IPS-18c (cell line): ENCODE data around the gene ZDHHC14.
"Not testable (repeated sequence)": the region's sequence is repeated elsewhere in the genome, so short reads cannot be mapped to it uniquely, and the experiment has no call there.

Experiments
- H3K4me3 ChIP-seq: 2 replicates; pipeline ENCODE4 v1.7.0; 2013; ENCODE audit warnings: low read depth, mild to moderate bottlenecking, low read length, moderate library complexity; ENCODE audit not compliant: insufficient read depth
- H3K9me3 ChIP-seq: one replicate; pipeline ENCODE4 v1.6.1; 2013; ENCODE audit warnings: mild to moderate bottlenecking, low read length, moderate library complexity; ENCODE audit not compliant: control insufficient read depth, insufficient read depth

Gene ZDHHC14

DNA sequence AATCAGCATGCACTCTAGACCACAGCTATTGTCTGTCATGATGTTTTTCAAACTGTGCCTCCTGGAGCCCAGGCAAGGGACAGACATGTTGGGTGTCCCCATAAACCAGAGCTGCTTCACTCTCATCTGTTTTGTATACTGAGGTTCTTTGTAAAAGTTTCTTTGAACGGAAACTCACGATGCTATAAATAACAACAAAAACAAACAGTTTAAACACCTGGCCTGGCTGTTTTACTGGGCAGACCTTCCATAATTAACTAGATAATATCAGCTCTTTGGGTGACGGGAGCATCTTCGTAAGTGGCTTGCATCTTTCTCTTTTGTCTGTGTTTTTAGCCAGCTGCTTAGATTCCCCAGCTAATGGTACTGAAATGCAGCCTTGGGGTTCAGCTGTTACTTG, 190.3 kb downstream of the ZDHHC14 start:
- H3K4me3 ChIP-seq: no peak overlapping the region

DNA sequence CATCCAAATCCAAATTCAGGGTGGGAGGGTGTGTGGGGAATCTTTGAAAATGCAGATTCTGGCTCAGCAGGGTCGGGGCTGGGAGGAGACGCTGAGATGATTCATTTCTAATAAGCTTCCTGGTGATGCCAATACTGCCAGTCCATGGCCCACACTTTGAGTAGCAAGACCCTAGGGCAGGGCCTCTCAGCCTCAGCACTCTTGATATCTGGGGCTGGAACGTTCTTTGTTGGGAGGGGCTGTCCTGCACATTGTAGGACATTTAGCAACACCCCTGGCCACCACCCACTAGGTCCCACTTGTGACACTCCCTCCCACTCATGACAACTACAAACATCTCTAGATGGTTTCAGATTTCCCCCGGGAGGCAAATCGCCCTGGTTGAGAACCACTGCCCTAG, 191.0 kb downstream of the ZDHHC14 start:
- H3K9me3 ChIP-seq: peaks cover 2% of the 10 kb centered on the region
- H3K4me3 ChIP-seq: no peak overlapping the region

More for the DNA sequence above, 190.3 kb downstream of the ZDHHC14 start:
- H3K9me3 ChIP-seq: no peaks in the 10 kb centered on the region

DNA sequence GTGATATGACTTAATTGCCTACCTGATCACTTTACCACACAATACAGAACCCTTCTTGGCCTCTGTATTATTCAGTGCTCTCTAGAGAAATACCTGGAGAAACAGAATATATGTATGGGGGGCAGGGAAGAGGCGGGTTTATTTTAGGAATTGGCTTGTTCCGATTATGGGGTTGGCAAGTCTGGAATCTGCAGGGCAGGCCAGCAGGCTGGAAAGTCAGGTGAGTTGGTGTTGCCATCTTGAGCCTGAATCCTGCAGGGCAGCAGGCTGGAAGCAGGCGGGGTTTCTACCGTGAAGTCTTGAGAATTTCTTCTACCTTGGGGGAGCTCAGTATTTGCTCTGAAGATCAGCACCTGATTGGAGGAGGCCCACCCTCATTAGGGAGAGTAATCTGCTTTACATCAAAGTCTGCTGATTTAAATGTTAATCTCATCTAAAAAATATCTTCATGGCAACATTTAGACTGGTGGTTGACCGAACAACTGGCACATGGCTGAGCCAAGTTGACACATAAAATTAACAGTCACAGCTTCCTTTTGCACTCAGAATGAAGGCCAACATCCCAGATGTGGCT, 193.9 kb downstream of the ZDHHC14 start:
- no peak overlapping the region for H3K4me3 ChIP-seq
- peaks cover 3% of the 10 kb centered on the region for H3K9me3 ChIP-seq

DNA sequence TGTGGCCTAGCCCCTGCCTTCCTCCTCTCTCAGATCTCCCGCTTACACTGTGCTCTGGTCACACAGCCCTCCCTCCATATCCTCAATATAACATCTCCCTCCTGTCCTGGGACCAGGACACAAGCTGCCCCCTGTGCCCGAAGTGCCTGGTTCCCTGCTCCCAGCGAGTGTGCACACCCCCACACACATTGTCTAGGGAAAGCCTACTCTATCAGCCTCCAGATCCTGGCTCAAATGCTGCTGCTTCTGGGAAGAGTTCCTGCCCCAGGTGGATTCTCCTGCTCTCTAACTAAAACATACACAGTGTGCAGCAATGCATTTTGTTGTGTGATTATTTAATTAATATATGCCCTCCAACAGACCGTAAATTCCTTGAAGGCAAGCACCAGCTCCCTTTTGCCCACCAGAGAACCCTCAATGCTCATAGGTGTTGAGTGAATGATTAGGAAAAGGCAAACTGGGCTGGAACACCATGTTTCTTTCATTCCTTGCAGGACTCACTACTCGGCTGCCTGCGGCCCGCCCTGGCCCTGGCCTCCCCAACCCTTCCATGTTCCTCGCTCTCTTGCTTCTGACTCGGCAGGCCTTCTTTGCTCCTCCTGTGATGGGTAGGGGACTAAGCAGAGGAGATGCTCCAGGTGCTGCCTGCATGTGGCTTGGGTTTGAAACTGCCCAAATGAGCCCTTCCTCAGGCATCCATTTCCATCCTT, 194.6 kb downstream of the ZDHHC14 start:
- Histone ChIP-seq H3K4me3 (no peak overlapping the region), H3K9me3 (peaks cover 3% of the 10 kb centered on the region)

DNA sequence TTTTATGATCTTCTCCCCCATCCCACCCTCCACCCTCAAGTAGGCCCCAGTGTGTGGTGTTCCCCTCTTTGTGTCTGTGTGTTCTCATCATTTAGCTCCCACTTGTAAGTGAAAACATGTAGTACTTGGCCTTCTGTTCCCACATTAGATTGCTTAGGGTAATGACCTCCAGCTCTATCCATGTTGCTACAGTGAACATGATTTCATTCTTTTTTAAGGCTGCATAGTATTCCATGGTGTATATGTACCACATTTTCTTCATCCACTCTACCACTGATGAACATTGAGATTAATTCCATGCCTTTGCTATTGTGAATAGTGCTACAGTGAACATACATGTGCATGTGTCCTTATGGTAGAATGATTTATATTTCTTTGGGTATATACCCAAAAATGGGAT, 196.0 kb downstream of the ZDHHC14 start:
- not testable (repeated sequence) for H3K4me3 ChIP-seq, H3K9me3 ChIP-seq

DNA sequence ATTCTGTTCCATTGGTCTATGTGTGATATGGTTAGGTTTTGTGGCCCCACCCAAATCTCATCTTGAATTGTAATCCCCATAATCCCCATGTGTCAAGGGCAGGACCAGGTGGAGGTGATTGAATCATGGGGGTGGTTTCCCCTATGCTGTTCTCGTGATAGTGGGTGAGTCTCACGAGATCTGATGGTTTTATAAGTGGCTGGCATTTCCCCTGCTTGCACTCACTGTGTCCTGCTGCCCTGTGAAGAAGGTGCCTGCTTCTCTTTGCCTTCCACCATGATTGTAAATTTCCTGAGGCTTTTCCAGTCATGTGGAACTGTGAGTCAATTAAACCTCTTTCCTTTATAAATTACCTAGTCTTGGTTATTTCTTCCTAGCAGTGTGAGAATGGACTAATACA, 197.5 kb downstream of the ZDHHC14 start:
- not testable (repeated sequence) for H3K4me3 ChIP-seq, H3K9me3 ChIP-seq

DNA sequence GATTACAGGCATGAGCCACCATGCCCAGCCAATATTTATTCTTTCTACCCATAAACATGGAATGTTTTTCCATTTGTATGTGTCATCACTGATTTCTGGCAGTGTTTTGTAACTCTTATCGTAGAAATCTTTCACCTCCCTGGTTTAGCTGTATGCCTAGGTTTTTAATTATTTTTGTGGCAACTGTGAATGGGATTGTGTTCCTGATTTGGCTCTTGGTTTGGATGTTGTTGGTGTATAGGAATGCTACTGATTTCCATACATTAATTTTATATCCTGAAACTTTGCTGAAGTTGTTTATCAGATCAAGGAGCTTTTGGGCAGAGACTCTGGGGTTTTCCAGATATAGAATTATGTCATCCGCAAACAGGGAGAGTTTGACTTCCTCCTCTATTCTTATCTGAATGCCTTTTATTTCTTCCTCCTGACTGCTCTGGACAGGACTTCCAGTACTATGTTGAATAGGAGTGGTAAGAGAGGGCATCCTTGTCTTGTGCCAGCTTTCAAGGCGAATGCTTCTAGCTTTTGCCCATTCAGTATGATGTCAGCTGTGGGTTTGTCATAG, 198.6 kb downstream of the ZDHHC14 start:
- H3K9me3 ChIP-seq: peaks cover 3% of the 10 kb centered on the region
- no peak overlapping the region for H3K4me3 ChIP-seq

DNA sequence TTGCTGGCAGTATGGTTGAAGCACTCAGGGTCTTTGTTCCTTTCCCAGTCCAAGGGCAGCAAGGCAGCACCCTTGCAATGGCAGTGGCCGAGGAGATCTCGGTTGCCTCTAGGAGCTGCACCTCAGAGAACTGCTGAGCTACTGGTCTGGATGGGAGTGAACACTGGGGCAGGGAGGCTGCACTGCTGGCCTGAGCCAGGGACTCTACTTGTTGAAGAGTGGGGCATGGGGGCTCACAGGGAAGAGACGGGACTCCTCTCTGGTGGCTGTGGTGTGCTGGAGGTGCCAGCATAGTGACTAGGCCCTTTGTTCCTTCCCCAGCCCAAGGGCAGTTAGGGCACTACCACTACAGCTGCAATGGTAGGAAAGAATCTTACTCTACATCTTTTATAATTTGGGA, 203.0 kb downstream of the ZDHHC14 start:
- H3K4me3 ChIP-seq: no peak overlapping the region
- no peaks in the 10 kb centered on the region for H3K9me3 ChIP-seq

DNA sequence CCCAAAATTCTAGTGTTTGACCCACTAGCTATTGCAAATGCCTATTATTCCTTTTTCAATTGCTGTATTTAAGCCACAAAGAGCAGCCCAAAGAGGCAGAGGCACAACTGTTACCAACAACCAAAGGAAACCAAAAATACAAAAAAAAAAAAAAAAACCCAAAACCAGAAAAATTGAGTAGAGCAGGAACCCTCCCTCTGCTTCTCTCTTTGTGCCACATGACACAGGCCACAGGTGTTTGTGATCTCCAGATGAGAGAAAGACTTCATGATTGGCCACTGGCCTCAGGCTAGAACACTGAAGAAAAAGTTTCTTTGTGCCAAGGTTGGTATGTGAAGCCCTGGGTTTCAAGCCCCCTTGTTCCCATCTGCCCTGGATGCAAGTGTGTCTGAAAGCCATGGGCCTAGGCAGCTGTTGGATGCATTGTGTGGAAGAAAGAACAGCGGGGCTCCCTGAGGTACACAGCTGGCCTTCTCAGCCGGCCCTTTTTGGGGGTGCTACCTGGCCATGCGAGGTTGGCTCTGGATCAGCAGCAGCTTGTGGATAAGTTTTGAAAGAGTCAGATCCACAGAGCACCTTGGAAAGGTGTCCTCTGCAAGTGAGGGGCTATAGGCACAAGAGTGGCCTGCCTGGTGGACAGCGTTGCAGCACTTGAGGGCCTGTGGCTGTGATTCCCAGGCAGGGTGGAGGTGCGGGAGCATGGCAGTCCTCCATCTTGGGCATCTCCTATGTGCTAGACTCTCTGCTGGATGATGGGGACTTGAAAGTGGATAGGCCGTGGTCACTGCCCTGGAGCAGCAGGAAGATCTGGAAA, 204.5 kb downstream of the ZDHHC14 start:
- Histone ChIP-seq H3K9me3 (peaks cover 7% of the 10 kb centered on the region), H3K4me3 (no peak overlapping the region)

DNA sequence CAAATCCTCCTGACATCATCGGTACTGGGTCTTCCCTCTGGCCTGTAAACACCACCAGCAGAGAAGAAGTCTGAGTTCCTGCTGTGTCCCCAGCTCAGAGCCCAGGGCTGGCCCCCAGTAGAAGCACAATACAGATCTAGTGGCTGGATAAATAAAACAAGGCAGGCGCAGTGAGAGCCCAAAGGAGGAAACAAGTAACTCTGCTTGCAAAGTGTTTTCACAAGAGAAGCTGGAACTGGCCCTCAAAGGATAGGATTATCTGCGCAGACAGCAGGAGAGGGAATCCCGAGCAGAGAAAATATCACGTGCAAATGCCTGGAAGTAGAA, 205.1 kb downstream of the ZDHHC14 start:
- Histone ChIP-seq H3K9me3 (peaks cover 11% of the 10 kb centered on the region), H3K4me3 (no peak overlapping the region)

DNA sequence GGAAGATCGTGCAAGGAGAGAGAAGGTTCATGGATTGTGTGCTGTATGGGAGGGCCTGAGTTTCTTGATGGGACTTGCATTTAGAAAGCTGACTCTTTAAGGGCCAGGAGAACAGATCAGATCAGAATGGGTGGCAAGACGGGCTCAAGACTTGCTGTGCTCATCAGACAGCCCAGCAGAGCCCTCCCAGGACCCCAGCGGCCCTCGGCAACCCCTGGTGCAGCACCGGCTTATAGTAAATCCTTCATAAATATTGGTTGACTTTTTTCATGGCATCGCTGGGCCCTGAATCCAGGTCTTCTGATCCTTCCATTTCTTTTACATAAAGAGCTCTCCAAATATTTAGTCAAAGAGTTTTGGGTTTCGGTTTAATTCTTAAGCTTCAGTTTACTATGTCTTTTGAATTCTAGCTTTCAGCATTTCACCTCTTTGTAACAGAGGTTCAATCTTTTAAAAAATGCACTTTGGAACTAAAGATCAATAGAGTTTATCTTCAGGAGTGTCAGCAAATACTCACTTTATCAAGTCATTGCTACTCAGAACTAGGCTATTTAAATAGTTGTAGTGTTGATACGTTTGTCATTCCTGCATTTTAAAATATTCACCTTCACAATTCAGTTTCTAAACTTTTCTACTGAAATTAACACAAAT, 205.6 kb downstream of the ZDHHC14 start:
- Histone ChIP-seq H3K9me3 (peaks cover 11% of the 10 kb centered on the region), H3K4me3 (no peak overlapping the region)

DNA sequence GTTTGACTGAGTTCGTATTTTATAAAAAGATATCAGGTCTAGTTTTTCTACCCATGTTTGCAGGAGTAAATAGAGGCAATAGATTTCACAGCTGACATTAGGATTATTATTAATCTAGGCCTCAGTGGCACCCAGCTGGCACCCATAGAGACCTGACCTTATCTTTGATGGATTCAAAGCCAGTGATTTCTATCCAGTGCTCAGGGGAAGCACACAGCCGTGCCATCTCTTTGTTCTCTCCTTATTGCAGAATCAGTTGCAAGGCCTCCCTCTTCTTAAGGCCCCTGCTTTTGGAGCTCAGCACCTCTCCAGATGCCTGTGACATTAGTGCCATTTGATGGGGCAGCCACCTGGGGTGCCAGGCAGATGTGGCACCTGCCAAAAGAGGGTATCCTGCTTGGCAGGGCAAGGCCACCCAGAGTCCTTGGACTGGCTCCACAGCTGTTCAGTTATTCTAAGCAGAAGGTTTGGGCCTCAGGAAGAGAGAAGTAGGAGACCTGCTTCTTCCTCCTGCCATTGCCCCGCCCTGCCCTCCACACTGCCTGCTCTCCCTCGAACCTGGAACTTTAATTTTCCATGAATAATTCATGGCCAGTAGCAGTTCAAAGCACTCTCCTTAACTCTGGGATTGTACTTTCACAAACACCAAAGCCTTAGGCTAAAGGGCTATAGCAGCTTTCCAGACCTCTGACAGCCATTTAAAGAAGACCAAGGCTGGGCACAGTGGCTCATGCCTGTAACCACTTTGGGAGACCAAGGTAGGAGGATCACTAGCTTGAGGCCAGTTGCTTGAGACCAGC, 206.3 kb downstream of the ZDHHC14 start:
- Histone ChIP-seq H3K9me3 (peaks cover 11% of the 10 kb centered on the region), H3K4me3 (no peak overlapping the region)

DNA sequence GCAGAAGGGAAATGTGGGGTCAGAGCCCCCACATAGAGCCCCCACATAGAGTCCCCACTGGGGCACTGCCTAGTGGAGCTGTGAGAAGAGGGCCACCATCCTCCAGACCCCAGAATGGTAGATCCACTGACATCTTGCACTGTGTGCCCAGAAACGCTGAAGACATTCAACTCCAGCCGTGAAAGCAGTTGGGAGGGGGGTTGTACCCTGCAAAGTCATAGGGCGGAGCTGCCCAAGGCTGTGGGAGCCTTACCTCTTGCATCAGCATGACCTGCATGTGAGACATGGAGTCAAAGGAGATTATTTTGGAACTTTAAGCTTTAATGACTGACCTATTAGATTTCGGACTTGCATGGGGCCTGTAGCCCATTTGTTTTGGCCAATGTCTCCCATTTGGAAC, 209.7 kb downstream of the ZDHHC14 start:
- not testable (repeated sequence) for H3K4me3 ChIP-seq
- H3K9me3 ChIP-seq: peaks cover 11% of the 10 kb centered on the region

DNA sequence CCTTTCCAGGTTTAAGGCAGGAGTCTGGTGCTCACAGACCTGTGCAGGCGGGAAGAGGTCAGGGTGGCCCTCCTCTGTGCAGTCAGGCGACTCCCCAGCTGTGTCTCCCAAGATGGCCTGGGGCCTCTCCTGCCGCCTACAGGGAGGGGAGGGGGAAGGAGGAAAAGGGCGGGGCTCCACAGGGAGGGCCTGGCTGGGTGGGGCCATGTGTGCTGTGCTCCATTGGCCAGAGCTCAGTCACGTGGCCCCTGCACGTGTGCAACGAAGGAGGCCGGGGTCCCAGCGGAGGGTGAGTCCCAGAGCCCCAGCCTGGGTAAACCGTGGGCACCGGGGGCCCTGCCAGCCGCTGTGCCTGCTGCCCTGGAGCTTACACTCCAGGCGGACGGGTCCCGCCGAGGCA, 211.6 kb downstream of the ZDHHC14 start:
- H3K9me3 ChIP-seq: peaks cover 11% of the 10 kb centered on the region
- no peak overlapping the region for H3K4me3 ChIP-seq

DNA sequence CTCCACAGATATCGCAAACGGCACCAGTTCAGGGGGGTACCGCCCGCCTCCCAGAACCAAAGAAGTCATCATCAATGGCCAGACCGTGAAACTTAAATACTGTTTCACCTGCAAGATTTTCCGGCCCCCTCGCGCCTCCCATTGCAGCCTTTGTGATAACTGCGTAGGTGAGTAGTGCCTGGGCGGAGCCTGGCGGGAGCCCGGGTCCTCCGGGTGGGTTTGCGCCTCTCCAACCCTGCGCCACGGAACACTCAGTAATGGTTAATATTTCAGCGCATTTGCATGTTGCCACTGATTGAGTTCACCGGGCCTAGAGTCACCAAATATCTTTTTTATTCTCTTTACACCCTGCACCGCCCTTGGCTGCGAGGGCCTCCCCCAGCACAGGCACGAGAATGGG, 212.0 kb downstream of the ZDHHC14 start:
- Histone ChIP-seq H3K9me3 (peaks cover 11% of the 10 kb centered on the region), H3K4me3 (no peak overlapping the region)

DNA sequence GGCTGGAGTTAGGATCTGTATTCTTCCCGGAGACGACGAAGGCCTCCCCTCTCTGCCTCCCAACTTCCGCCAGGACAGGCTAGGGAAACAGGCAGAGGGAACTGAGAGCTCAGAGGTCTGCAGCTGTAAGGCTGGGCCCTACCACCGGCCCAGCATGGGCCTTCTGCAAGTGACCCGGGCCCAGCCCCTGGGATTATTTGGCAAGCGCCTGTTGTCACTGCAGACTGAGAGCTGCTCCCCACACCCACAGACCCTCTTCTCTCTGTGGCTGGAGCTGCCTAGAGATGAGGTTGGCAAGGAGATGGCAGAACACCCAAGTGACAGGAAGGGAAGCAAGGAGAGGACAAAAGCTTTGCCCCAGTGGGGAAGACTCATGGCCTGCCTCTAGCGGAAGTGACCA, 212.6 kb downstream of the ZDHHC14 start:
- Histone ChIP-seq H3K9me3 (peaks cover 11% of the 10 kb centered on the region), H3K4me3 (no peak overlapping the region)

DNA sequence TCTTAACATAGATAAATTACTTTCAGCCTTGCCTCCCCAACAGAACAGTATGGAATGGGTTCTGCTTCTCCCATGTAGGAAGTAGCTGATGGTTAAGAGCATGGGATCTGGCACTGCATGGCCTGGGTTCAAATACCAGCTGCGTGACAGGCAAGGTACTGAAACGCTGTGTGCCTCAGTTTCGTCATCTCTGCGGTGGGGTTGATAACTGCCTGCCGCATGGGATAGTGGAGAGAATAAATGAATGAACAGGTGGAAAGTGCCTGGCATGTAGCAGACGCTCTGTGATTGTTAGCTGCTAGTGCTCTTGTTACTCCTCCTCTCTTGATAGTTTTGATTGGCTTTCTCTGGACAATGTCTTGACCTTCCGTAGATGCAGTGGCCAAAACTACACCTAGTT, 213.3 kb downstream of the ZDHHC14 start:
- peaks cover 11% of the 10 kb centered on the region for H3K9me3 ChIP-seq
- H3K4me3 ChIP-seq: no peak overlapping the region
